ENCODE results near the gene B4GAT1.

The B4GAT1 gene

GRCh38 chr11:66333220-66333877 is 14.1 kb downstream of the B4GAT1 start:
- Histone ChIP-seq H3K4me1 (ENCODE audit: low read length) (peaks cover 6% of the 10 kb centered on the region), H2AFZ (ENCODE audit: low read depth, low read length) (no peak overlapping the region), H3K9me3 (ENCODE audit: insufficient read depth, low read length) (no peaks in the 10 kb centered on the region), H3K27ac (ENCODE audit: low read length) (no peak overlapping the region), H3K9ac (ENCODE audit: low read length) (no peak overlapping the region), H3K4me3 (ENCODE audit: low read length) (no peak overlapping the region), H3K79me2 (ENCODE audit: low read length) (no peaks in the 10 kb centered on the region), H3K36me3 (replicated peaks; ENCODE audit: low read depth, low read length) (peaks cover 7% of the 10 kb centered on the region), H3K4me2 (ENCODE audit: low read length) (no peak overlapping the region), H4K20me1 (ENCODE audit: insufficient read depth, low read length) (no peaks in the 10 kb centered on the region), H3K27me3 (ENCODE audit: low read depth, low read length) (no peaks in the 10 kb centered on the region)
- TF ChIP-seq CTCF (IDR thresholded peaks at IDR 0.05; ENCODE audit: low read depth, low read length) (no peak), EZH2phosphoT487 (IDR thresholded peaks at IDR 0.05; ENCODE audit: low read depth) (no peak)

- no peak overlapping the region for H3K4me3 ChIP-seq (ENCODE audit: low read length)
- no peak overlapping the region for H3K4me2 ChIP-seq (ENCODE audit: low read length)
- no peaks in the 10 kb centered on the region for H3K79me2 ChIP-seq (ENCODE audit: low read length)
- no peak overlapping the region for H2AFZ ChIP-seq (ENCODE audit: low read depth, low read length)
- H3K27me3 ChIP-seq (ENCODE audit: low read depth, low read length), result no peaks in the 10 kb centered on the region
- no peak overlapping the region for H3K27ac ChIP-seq (ENCODE audit: low read length)
- no peak for TF ChIP-seq CTCF (IDR thresholded peaks at IDR 0.05; ENCODE audit: low read depth, low read length)
- no peaks in the 10 kb centered on the region for H3K9me3 ChIP-seq (ENCODE audit: insufficient read depth, low read length)
- no peak overlapping the region for H3K9ac ChIP-seq (ENCODE audit: low read length)
- no peaks in the 10 kb centered on the region for H4K20me1 ChIP-seq (ENCODE audit: insufficient read depth, low read length)
- peaks cover 11% of the 10 kb centered on the region for H3K4me1 ChIP-seq (ENCODE audit: low read length)
- H3K36me3 ChIP-seq (replicated peaks; ENCODE audit: low read depth, low read length), result peaks cover 5% of the 10 kb centered on the region
These were observed 14.8 kb downstream of the B4GAT1 start for GRCh38 chr11:66332371-66333219.

- Histone ChIP-seq H4K20me1 (ENCODE audit: insufficient read depth, low read length) (no peaks in the 10 kb centered on the region), H2AFZ (ENCODE audit: low read depth, low read length) (no peak overlapping the region), H3K36me3 (replicated peaks; ENCODE audit: low read depth, low read length) (no peaks in the 10 kb centered on the region), H3K9ac (ENCODE audit: low read length) (no peak overlapping the region), H3K9me3 (ENCODE audit: insufficient read depth, low read length) (no peaks in the 10 kb centered on the region), H3K27me3 (ENCODE audit: low read depth, low read length) (no peaks in the 10 kb centered on the region), H3K4me3 (ENCODE audit: low read length) (no peak overlapping the region), H3K27ac (ENCODE audit: low read length) (no peak overlapping the region), H3K4me2 (ENCODE audit: low read length) (no peak overlapping the region), H3K4me1 (ENCODE audit: low read length) (peaks cover 11% of the 10 kb centered on the region), H3K79me2 (ENCODE audit: low read length) (no peaks in the 10 kb centered on the region)
- TF ChIP-seq EZH2phosphoT487 (IDR thresholded peaks at IDR 0.05; ENCODE audit: low read depth) (no peak), CTCF (IDR thresholded peaks at IDR 0.05; ENCODE audit: low read depth, low read length) (no peak)
These were observed 15.7 kb downstream of the B4GAT1 start for GRCh38 chr11:66331542-66332370.

- H3K9ac ChIP-seq (ENCODE audit: low read length), result no peak overlapping the region
- H3K4me3 ChIP-seq (ENCODE audit: low read length), result no peak overlapping the region
- no peaks in the 10 kb centered on the region for H3K9me3 ChIP-seq (ENCODE audit: insufficient read depth, low read length)
- H3K79me2 ChIP-seq (ENCODE audit: low read length), result no peaks in the 10 kb centered on the region
- H2AFZ ChIP-seq (ENCODE audit: low read depth, low read length), result no peak overlapping the region
- H3K27ac ChIP-seq (ENCODE audit: low read length), result no peak overlapping the region
- no peaks in the 10 kb centered on the region for H3K36me3 ChIP-seq (replicated peaks; ENCODE audit: low read depth, low read length)
- H3K4me1 ChIP-seq (ENCODE audit: low read length), result peaks cover 11% of the 10 kb centered on the region
- TF ChIP-seq CTCF (IDR thresholded peaks at IDR 0.05; ENCODE audit: low read depth, low read length) (no peak), EZH2phosphoT487 (IDR thresholded peaks at IDR 0.05; ENCODE audit: low read depth) (no peak)
- no peak overlapping the region for H3K4me2 ChIP-seq (ENCODE audit: low read length)
- H4K20me1 ChIP-seq (ENCODE audit: insufficient read depth, low read length), result no peaks in the 10 kb centered on the region
- H3K27me3 ChIP-seq (ENCODE audit: low read depth, low read length), result no peaks in the 10 kb centered on the region
These were observed 16.5 kb downstream of the B4GAT1 start for GRCh38 chr11:66330931-66331330.

Data from OCI-LY3 (cell line).